Frontal cortex (tissue), 4 donors: Measurements from ENCODE around the gene HMGB3. TPM values are rescaled to one million over a fixed set of nuclear protein-coding genes. Genes with fewer than 3 reads are reported as not detected.

Source experiments
- DNase-seq, 2 donors: peaks; one replicate each; pipeline ENCODE4 v3.0.0; 2012; ENCODE audit warnings: low spot score in 2 of 2
- FAIRE-seq: peaks from 2 replicates; lab custom pipeline; 2012; peaks lifted over from hg19 to GRCh38; lab: Jason Lieb, UNC
- small RNA-seq: library from RNA; depleted of rRNA; stranded (forward); fragments of <200 nt; gene quantifications from one replicate; pipeline ENCODE3, GENCODE V24; 2014
- total RNA-seq: library from RNA; depleted of rRNA; stranded (reverse); fragments of >200 nt; gene quantifications from one replicate; pipeline ENCODE4 v1.2.3, GENCODE V29; 2014
- donor health status: control.
- donor health status: control.
- donor health status: control.

Gene HMGB3
- total RNA-seq, 1 donor from 2014 or later, result 63.2 TPM

DNA sequence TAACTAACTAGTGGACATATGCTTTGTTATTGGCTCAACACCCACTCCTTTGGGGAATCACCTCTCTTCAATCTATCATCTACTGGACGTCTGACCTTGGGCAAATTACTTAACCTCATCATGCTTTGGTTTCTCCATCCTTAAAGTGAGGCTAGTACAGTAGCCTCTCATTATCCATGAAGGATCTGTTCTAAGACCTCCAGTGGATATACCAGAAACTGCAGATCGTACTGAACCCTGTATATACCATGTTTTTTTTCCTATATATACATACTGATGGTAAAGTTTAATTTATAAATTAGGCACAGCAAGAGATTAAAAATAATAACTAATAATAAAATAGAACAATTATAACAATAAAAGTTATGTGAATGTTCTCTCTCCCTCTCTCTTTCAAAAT, 56.2 kb downstream of the HMGB3 start:
- no peak for DNase-seq
- FAIRE-seq, result no peak

Small RNA genes lying within 50 kb of the gene (small RNA-seq; reads per million reads assigned to genes)
- gene RNA5SP525 (not detected), gene RNU6-383P (not detected), gene RPL12P50 (not detected)

Other genes starting within 250 kb of the HMGB3 start
- 33.0 TPM for gene CD99L2, start 84.7 kb upstream of the HMGB3 start, total RNA-seq
- not detected for gene GPR50, start 193.2 kb downstream of the HMGB3 start, total RNA-seq